GM18873 (cell line): ENCODE results near the gene KPNA3.
"Not testable (repeated sequence)": the region's sequence is repeated elsewhere in the genome, so short reads cannot be mapped to it uniquely, and the experiment has no call there.

Source experiments
- ATAC-seq: cut with Tn5 transposase; IDR thresholded peaks from one replicate; pipeline ENCODE4 v1.9.1; 2021; ENCODE audit warnings: mild to moderate bottlenecking, moderate library complexity, moderate number of reproducible peaks; ENCODE audit not compliant: unreplicated experiment, low FRiP score

Gene KPNA3

GRCh38 chr13:49792550-49793324 lies at the start of gene KPNA3:
KPNA3 (minus strand) TSS chr13:49792682; CDS start chr13:49792506, 176 bp downstream.
- peak; percentile 74 for ATAC-seq

- ATAC-seq, result no peak
These were observed 49.5 kb upstream of the KPNA3 start for GRCh38 chr13:49841964-49842363.

- no peak for ATAC-seq
These were observed 48.2 kb upstream of the KPNA3 start for GRCh38 chr13:49840675-49841074.

GRCh38 chr13:49840266-49840665 lies 47.8 kb upstream of the KPNA3 start:
- no peak for ATAC-seq

- ATAC-seq, result no peak
These were observed 46.5 kb upstream of the KPNA3 start for GRCh38 chr13:49838989-49839388.

GRCh38 chr13:49836516-49836915 lies 44.0 kb upstream of the KPNA3 start:
- ATAC-seq, result no peak

GRCh38 chr13:49833402-49833801 lies 40.9 kb upstream of the KPNA3 start:
- ATAC-seq, result no peak

- ATAC-seq, result no peak
These were observed 39.0 kb upstream of the KPNA3 start for GRCh38 chr13:49831455-49831854.

- no peak for ATAC-seq
These were observed 38.2 kb upstream of the KPNA3 start for GRCh38 chr13:49830721-49831120.

- no peak for ATAC-seq
These were observed 37.2 kb upstream of the KPNA3 start for GRCh38 chr13:49829715-49830114.

- no peak for ATAC-seq
These were observed 36.0 kb upstream of the KPNA3 start for GRCh38 chr13:49828453-49828852.

GRCh38 chr13:49827891-49828290 lies 35.4 kb upstream of the KPNA3 start:
- no peak for ATAC-seq

GRCh38 chr13:49827336-49827735 lies 34.9 kb upstream of the KPNA3 start:
- no peak for ATAC-seq

- no peak for ATAC-seq
These were observed 28.9 kb upstream of the KPNA3 start for GRCh38 chr13:49821216-49822009.

- ATAC-seq, result no peak
These were observed 28.2 kb upstream of the KPNA3 start for GRCh38 chr13:49820591-49821215.

GRCh38 chr13:49816047-49816446 lies 23.6 kb upstream of the KPNA3 start:
- ATAC-seq, result not testable (repeated sequence)

GRCh38 chr13:49814551-49815270 lies 22.2 kb upstream of the KPNA3 start:
- ATAC-seq, result no peak

GRCh38 chr13:49812812-49813211 lies 20.3 kb upstream of the KPNA3 start:
- ATAC-seq, result no peak

GRCh38 chr13:49811527-49811908 lies 19.0 kb upstream of the KPNA3 start:
- ATAC-seq, result no peak
